ENCODE results near the gene OSGEPL1. TPM values are rescaled to one million over a fixed set of nuclear protein-coding genes. Genes with fewer than 3 reads are reported as not detected.
"Not testable (repeated sequence)": the region's sequence is repeated elsewhere in the genome, so short reads cannot be mapped to it uniquely, and the experiment has no call there.

The OSGEPL1 gene, protein sequence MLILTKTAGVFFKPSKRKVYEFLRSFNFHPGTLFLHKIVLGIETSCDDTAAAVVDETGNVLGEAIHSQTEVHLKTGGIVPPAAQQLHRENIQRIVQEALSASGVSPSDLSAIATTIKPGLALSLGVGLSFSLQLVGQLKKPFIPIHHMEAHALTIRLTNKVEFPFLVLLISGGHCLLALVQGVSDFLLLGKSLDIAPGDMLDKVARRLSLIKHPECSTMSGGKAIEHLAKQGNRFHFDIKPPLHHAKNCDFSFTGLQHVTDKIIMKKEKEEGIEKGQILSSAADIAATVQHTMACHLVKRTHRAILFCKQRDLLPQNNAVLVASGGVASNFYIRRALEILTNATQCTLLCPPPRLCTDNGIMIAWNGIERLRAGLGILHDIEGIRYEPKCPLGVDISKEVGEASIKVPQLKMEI
- polyA plus RNA-seq (2014; cell fraction: cytosol; rRNA removed): 23.0 and 26.6 TPM in 2 replicates
- polyA plus RNA-seq (2014; cell fraction: nucleus; rRNA removed): 34.5 and 34.6 TPM in 2 replicates

- DNase-seq (ENCODE audit: low spot score): peak; percentile 97
Measured at GRCh38 chr2:189762551-189763298, at the start of gene OSGEPL1. Gene OSGEPL1, minus strand, starts transcription at chr2:189762792. Its CDS starts 1,152 bp downstream, at chr2:189761640.

DNA sequence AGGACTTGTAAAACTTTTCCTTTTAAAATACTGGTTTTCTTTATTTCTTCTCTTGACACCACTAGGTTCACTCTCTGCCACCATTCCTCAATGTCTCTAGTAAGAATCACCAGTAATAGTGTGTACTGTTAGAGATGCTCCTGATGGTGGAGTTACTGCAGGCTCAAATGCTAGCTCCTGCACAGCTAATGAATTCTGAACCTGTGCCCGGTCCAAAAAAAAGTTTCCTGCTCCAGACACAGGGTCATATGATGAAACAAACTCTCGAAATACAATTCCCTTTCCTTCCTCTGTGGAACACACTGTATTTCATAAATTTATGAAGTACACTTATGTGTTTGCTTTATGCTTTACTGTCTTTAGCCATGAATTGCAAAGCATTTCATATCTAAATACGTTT lies 40.8 kb upstream of the OSGEPL1 start:
- no peak for DNase-seq (ENCODE audit: low spot score)

DNA sequence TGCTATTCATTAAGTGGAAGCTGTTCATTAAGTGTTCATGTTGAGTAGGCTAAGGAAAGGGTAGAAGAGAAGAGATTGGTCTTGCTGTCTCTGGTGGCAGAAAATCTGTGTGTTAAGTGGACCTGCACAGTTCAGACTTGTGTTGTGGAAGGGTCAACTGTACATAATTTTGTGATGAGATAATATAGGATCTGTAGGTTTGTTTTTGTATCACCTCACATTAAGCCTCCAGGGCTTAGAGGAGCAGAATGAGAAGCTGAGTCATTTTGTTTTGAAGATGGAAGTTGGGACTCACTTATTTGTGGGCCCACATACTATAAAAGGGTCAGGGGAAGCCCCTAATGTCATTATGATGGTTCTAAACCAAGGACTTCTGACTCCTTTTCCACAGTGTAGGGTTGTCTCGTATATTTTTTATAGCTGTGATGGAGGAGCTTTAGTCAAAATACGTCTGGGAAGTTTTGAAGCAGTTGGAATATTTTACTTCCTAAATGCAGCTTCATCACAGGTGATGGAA lies 39.9 kb upstream of the OSGEPL1 start:
- no peak for DNase-seq (ENCODE audit: low spot score)

- DNase-seq (ENCODE audit: low spot score): no peak
Measured at GRCh38 chr2:189799531-189799930, 36.9 kb upstream of the OSGEPL1 start.

DNA sequence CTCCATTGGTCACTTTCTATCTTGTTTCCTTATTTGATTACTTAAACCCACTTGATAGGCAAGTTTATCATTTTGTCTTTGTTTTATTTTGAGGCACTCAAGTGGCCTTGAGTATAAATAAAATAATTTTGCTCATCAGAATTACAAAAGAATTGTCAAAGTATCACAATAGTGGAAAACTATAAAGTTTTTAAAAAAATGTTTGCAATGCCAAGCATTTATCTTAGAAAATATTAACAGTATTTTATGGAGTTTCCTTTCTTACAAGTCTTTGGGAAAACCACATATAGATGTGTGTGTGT lies 36.4 kb upstream of the OSGEPL1 start:
- DNase-seq (ENCODE audit: low spot score): no peak

GRCh38 chr2:189798312-189799029 lies 35.9 kb upstream of the OSGEPL1 start:
- DNase-seq (ENCODE audit: low spot score): no peak

DNA sequence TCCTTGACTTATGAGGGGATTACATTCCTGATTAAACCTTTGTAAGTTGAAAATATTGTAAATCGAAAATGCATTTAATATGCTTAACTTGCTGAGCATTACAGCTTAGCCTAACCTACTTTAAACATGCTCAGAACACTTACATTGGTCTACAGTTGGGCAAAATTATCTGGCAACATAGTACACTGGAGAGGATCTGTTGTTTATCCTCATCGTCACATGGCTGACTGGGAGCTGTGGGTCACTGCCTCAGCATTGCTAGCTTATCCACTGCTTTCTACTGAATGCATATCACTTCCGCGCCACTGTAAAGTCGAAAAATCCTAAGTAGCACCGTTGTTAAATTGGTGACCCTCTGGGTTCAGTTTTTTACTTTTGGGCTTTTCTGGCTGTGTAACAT lies 35.3 kb upstream of the OSGEPL1 start:
- DNase-seq (ENCODE audit: low spot score): no peak

DNA sequence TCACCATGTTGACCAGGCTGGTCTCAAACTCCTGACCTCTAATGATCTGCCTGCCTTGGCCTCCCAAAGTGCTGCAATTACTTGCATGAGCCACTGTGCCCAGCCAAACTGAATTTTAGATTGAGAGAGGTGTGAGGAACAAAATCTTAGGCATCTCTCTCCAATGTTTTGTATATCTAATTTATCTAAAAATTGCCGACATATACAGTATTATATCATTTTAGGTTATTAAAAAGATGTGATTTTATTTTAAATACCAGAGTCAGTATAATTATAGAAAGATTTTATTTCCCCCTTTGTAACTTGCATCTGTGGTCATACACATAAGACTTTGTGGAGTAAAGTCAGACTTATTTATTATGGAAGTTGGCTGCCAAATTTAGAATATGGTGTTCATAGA lies 31.7 kb upstream of the OSGEPL1 start:
- DNase-seq (ENCODE audit: low spot score): no peak

- DNase-seq (ENCODE audit: low spot score): no peak
Measured at GRCh38 chr2:189791338-189792042, 28.9 kb upstream of the OSGEPL1 start.

GRCh38 chr2:189783927-189784867 lies 21.6 kb upstream of the OSGEPL1 start, which contains the start of the genes ORMDL1 and PMS1:
Gene ORMDL1, minus strand, starts transcription at chr2:189784339. Its CDS starts 1,744 bp downstream, at chr2:189782595.
Gene PMS1, plus strand, starts transcription at chr2:189784450. Its CDS starts 7,360 bp downstream, at chr2:189791810.
- DNase-seq (ENCODE audit: low spot score): peak; percentile 96

DNA sequence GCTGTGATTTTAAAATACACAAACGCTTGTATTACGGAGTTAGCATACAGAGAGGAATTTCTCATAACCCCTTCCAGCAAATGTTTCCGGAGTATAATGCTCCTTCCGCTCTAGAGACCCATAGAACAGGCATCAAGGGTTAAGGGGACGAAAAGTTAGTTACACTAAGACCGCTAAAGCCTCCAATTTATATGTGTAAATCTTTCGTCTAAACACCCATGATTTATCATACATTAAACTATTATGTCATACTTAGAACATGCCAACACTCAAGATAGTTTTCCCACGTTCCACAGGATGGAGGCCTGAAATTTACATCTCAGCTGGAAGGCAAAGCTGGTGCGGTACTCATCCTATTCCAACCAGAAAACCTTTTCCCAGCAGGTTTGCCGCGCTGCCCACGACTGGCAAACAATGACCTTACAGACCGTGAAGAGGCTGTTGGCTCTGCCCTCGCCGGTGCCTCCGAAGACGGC lies 20.9 kb upstream of the OSGEPL1 start:
- DNase-seq (ENCODE audit: low spot score): no peak

DNA sequence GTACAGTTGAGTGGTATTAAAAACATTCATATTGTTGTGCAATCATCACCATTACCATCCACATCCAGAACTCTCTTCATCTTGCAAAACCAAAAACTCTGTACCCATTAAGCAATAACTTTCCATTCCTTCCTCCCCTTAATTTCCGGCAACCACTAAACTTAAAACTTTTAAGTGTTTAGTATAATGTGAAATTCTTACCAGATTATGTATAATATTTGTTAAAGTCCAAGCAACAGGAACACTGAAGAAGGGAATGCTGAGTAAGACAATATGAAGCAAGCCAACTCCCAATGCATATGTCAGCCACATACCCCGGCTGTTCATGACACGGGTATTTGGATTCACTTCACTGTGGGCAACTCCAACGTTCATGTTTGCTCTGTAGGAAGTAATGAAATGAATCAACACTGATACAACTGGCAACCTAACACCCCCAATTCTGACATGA lies 19.7 kb upstream of the OSGEPL1 start:
- DNase-seq (ENCODE audit: low spot score): no peak

DNA sequence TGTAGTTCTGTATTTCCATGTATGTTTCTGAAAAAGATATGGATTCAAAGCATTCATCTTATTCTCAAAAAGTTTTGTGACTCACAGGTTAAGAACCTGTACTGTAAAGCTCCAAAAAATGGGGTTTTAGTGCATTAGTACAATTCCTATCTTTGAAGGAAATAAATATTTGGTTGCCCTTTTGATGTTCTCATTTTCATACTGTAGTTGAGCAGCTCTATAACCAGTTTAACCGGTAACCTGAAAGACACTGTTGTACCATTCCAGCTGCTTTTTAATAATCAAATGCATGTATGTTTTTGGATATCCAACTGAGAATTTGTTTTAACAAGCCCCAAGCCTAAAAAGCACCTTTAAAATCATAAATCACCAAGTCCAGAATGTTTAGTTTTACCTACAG lies 9.6 kb upstream of the OSGEPL1 start:
- no peak for DNase-seq (ENCODE audit: low spot score)

DNA sequence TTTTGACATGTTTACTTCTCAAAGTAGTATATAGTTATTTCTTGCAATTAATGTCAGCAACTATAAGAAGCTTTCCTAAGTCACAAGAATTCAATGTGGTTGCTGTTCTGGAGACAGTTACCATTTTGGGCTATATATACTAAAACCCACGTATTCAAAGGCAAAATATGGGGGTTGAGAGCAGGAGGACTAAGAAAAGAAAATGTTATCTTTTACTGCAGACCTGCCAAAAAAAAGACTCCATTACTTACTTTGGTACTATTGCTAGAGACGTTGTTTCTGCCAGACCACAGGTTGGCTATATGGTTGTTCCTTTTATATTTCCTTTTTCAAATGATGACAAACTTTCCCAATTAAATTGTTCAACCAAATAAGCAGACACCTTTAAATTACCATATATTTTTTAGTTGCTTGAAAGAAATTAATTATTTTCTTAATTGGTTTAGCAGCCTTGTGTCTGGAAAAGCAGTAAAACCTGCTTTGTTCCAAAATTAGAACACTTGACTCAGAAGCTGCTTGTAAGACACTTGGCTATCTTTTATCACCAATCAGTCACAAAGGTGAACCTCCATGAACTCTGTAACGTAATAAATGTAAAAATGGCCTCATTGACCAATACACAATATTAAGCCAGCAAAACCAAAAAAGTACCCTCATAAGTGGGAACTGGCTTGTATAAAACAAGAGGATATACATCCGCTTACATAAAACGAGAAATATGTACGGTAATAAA lies 8.2 kb upstream of the OSGEPL1 start:
- no peak for DNase-seq (ENCODE audit: low spot score)

- no peak for DNase-seq (ENCODE audit: low spot score)
Measured at GRCh38 chr2:189763908-189764661, 1.5 kb upstream of the OSGEPL1 start.

DNA sequence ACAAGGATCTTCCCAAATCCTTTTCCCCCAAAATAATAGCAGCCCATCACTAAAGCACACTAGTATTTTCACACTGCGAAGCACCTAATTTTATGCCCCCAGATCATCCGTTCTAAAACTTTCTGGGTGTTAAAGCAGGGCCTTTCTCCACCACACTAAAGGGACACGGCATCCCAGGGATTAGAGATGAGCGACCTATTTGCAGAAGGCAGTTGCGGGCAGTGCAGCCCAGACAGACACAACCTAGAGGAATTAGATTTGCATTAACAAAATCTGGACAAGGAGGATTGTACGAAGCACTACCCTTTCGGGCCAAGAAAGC lies 402 bp downstream of the OSGEPL1 start:
- DNase-seq (ENCODE audit: low spot score): no peak

DNA sequence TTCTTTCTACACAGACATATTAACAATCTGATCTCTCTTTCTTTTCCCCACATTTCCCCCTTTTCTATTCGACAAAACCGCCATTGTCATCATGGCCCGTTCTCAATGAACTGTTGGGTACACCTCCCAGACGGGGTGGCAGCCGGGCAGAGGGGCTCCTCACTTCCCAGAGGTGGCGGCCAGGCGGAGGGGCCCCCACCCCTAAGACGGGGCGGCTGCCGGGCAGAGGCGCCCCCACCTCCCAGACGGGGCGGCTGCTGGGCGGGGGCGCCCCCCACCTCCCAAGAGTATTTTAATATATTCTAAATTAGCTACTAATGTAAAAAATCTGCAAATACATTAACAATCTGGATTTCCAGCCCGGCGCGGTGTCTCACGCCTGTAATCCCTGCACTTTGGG lies 2.4 kb downstream of the OSGEPL1 start:
- DNase-seq (ENCODE audit: low spot score): not testable (repeated sequence)

- no peak for DNase-seq (ENCODE audit: low spot score)
Measured at GRCh38 chr2:189756311-189756952, 6.2 kb downstream of the OSGEPL1 start.
